NCI-H2196 (cell line): Measurements from ENCODE around the gene CAPNS1.
"Not testable (repeated sequence)": the region's sequence is repeated elsewhere in the genome, so short reads cannot be mapped to it uniquely, and the experiment has no call there.

Experiments
- DNase-seq: peaks from one replicate; lab custom pipeline; 2025; ENCODE audit not compliant: unreplicated experiment; lab: John Stamatoyannopoulos, UW

Gene CAPNS1

GRCh38 chr19:36113894-36114720, 25.8 kb upstream of the CAPNS1 start:
- no peak for DNase-seq

- DNase-seq: peak; percentile 99
Observed at GRCh38 chr19:36114721-36115452, 25.0 kb upstream of the CAPNS1 start, which contains the start of gene POLR2I. Gene POLR2I (minus strand): TSS chr19:36114875. CDS start chr19:36114856, 19 bp downstream.

GRCh38 chr19:36115453-36116343, 24.2 kb upstream of the CAPNS1 start, which contains the start of gene TBCB:
Gene TBCB (plus strand): TSS chr19:36115468. CDS start chr19:36115561, 93 bp downstream.
- DNase-seq: peak; percentile 75

- DNase-seq: no peak
Observed at GRCh38 chr19:36116344-36116637, 23.6 kb upstream of the CAPNS1 start.

GRCh38 chr19:36120092-36120983, 19.5 kb upstream of the CAPNS1 start:
- no peak for DNase-seq

GRCh38 chr19:36120984-36121358, 18.9 kb upstream of the CAPNS1 start:
- DNase-seq: no peak

GRCh38 chr19:36121486-36122124, 18.3 kb upstream of the CAPNS1 start:
- no peak for DNase-seq

- no peak for DNase-seq
Observed at GRCh38 chr19:36125557-36125956, 14.3 kb upstream of the CAPNS1 start.

- DNase-seq: no peak
Observed at GRCh38 chr19:36128392-36128736, 11.5 kb upstream of the CAPNS1 start.

GRCh38 chr19:36131221-36131620, 8.6 kb upstream of the CAPNS1 start:
- not testable (repeated sequence) for DNase-seq

GRCh38 chr19:36134867-36135266, 5.0 kb upstream of the CAPNS1 start:
- DNase-seq: not testable (repeated sequence)

GRCh38 chr19:36136964-36137686, 2.7 kb upstream of the CAPNS1 start:
- DNase-seq: peak; percentile 93

- DNase-seq: no peak
Observed at GRCh38 chr19:36139120-36139472, 770 bp upstream of the CAPNS1 start.

- DNase-seq: peak; percentile 78
Observed at GRCh38 chr19:36140304-36141038, 605 bp downstream of the CAPNS1 start.

- DNase-seq: peak; percentile 73
Observed at GRCh38 chr19:36141039-36141927, 1.4 kb downstream of the CAPNS1 start.

GRCh38 chr19:36142046-36142445, 2.2 kb downstream of the CAPNS1 start:
- DNase-seq: no peak

GRCh38 chr19:36142496-36142895, 2.6 kb downstream of the CAPNS1 start:
- no peak for DNase-seq

GRCh38 chr19:36144624-36145023, 4.8 kb downstream of the CAPNS1 start:
- DNase-seq: no peak
